GM23338 (cell line): ENCODE data around the gene TPMT.

ENCODE experiments used
- CREB1 ChIP-seq: fragments of 250-450 bp; sonication (Bioruptor Pico); IDR thresholded peaks from 2 replicates; pipeline ENCODE4 v1.5.0; 2020; ENCODE audit warnings: low read depth, mild to moderate bottlenecking, moderate library complexity
- CTCF ChIP-seq, 2 experiments: fragments of 200-600 bp in 1 of 2; sonication (generic) in 1 of 2; conservative IDR thresholded peaks; 2 replicates each; pipeline versions ENCODE4 v1.5.1 to v1.6.1; 2016 to 2017; ENCODE audit warnings: antibody characterized with exemption in 2 of 2, low read depth in 2 of 2, mild to moderate bottlenecking in 2 of 2, moderate library complexity in 1 of 2
- EZH2 ChIP-seq: fragments of 200-600 bp; sonication (generic); IDR thresholded peaks from one replicate; pipeline ENCODE4 v1.8.0; 2017; ENCODE audit warnings: antibody characterized with exemption, mild to moderate bottlenecking, low read depth; ENCODE audit not compliant: unreplicated experiment

- TF ChIP-seq CREB1 (CRISPR knock-in tag) (no peak), EZH2 (no peak), CTCF (conservative IDR thresholded peaks at IDR 0.05; ENCODE audit: low read depth in 2 of 2) (no peak)
These were observed 36.5 kb downstream of the TPMT start for GRCh38 chr6:18118330-18118729.
